ENCODE measurements around the gene ZNF502.

GRCh38 chr3:44721231-44722102 is 9.0 kb downstream of the ZNF502 start:
- TF ChIP-seq, protein P1, sequence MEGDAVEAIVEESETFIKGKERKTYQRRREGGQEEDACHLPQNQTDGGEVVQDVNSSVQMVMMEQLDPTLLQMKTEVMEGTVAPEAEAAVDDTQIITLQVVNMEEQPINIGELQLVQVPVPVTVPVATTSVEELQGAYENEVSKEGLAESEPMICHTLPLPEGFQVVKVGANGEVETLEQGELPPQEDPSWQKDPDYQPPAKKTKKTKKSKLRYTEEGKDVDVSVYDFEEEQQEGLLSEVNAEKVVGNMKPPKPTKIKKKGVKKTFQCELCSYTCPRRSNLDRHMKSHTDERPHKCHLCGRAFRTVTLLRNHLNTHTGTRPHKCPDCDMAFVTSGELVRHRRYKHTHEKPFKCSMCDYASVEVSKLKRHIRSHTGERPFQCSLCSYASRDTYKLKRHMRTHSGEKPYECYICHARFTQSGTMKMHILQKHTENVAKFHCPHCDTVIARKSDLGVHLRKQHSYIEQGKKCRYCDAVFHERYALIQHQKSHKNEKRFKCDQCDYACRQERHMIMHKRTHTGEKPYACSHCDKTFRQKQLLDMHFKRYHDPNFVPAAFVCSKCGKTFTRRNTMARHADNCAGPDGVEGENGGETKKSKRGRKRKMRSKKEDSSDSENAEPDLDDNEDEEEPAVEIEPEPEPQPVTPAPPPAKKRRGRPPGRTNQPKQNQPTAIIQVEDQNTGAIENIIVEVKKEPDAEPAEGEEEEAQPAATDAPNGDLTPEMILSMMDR (IDR thresholded peaks at IDR 0.05): no peak
- no peak for TF ChIP-seq POLR2A (IDR thresholded peaks at IDR 0.05)
